Heart right ventricle (tissue), 16 donors: Measurements from ENCODE around the gene SV2C. TPM values are rescaled to one million over a fixed set of nuclear protein-coding genes. Genes with fewer than 3 reads are reported as not detected.

ENCODE experiments used
- ATAC-seq, 8 donors: fragments of 200-7000 bp; cut with Tn5 transposase; one replicate each; pipeline ENCODE4 v1.9.1; 2020; ENCODE audit warnings: mild to moderate bottlenecking in 8 of 8, moderate library complexity in 8 of 8, moderate number of reproducible peaks in 1 of 8
- DNase-seq, 2 donors: peaks; one replicate each; pipeline ENCODE4 v3.0.0-alpha.2; 2020
- H3K27ac ChIP-seq, 10 donors: fragments of 200-600 bp; sonication (generic) in 2 of 10; one replicate each; pipeline versions ENCODE4 v1.5.0 to v1.8.0; 2020 to 2022; ENCODE audit warnings: mild to moderate bottlenecking in 3 of 10
- H3K27me3 ChIP-seq, 7 donors: fragments of 200-600 bp; one replicate each; pipeline ENCODE4 v1.8.0; 2021 to 2022; ENCODE audit warnings: mild to moderate bottlenecking in 2 of 7
- H3K36me3 ChIP-seq, 9 donors: fragments of 200-600 bp; sonication (generic) in 1 of 9; one replicate each; pipeline versions ENCODE4 v1.5.0 to v1.8.0; 2020 to 2022; ENCODE audit warnings: mild to moderate bottlenecking in 2 of 9
- H3K4me1 ChIP-seq, 9 donors: fragments of 200-600 bp; sonication (generic) in 1 of 9; one replicate each; pipeline versions ENCODE4 v1.5.0 to v1.8.0; 2020 to 2022; ENCODE audit warnings: mild to moderate bottlenecking in 4 of 9
- H3K4me3 ChIP-seq, 10 donors: fragments of 200-600 bp; sonication (generic) in 2 of 10; one replicate each; pipeline versions ENCODE4 v1.5.0 to v1.8.0; 2020 to 2022; ENCODE audit warnings: mild to moderate bottlenecking in 7 of 10, moderate library complexity in 2 of 10
- H3K9me3 ChIP-seq, 11 donors: fragments of 200-600 bp in 10 of 11; sonication (generic) in 2 of 11; one replicate each; pipeline versions ENCODE4 v1.5.0 to v1.8.0; 2013 to 2022; ENCODE audit warnings: mild to moderate bottlenecking in 2 of 11, control low read depth in 1 of 11, moderate library complexity in 1 of 11
- CTCF ChIP-seq, 9 donors: fragments of 200-600 bp; sonication (generic) in 2 of 9; IDR thresholded peaks; one replicate each; pipeline versions ENCODE4 v1.5.0 to v1.8.0; 2021 to 2022; ENCODE audit warnings: antibody characterized with exemption in 9 of 9, mild to moderate bottlenecking in 5 of 9, moderate library complexity in 1 of 9
- WGBS, 2 donors: extraction: QIAGEN DNeasy Blood & Tissue Kit; methylation state at CpG; one replicate each; pipeline ENCODE4 v1.1.7; 2013; ENCODE audit warnings: inconsistent platforms in 1 of 2; 5-methylcytosine and 5-hydroxymethylcytosine counted together
- intact Hi-C, 10 donors: fragments of 100-400 bp; cut with DNase I; formaldehyde crosslinking; loops; one replicate each; pipeline versions ENCODE4 v1.11.1 to v1.14.2; 2022
- polyA plus RNA-seq, 2 donors: library from polyadenylated mRNA; stranded (reverse); fragments of 200-250 nt; gene quantifications; one replicate each; pipeline ENCODE4 v1.2.3, GENCODE V29; 2013
- total RNA-seq, 10 donors: library from RNA; stranded (reverse); fragmentation: NEBNext Ultra II Directional in 3 of 10; extraction: Animal tissue kit (Norgen Biotek cat#: 25700) in 3 of 10; gene quantifications; one replicate each; pipeline versions ENCODE4 v1.2.1 to v1.2.4, GENCODE V29; 2021 to 2023
- donor health status: Arrhythmogenic right ventricular cardiomyopathy.
- donor health status: ischemic (EF 13 %, LVEDD 7.1; RV severe dilation, severe dysfunction).
- donor health status: healthy with polysubstance abuse.
- donor health status: DM: no; HTN: yes; CAD: no.
- donor health status: DM: no; HTN: no; CAD: no.
- donor health status: ischemic (EF 25% LVEDD 6.9; RV normal size, moderate dysfunction).
- donor health status: ischemic (EF 25% LVEDD 5.7; RV mildly dilated, moderate dysfunction).
- donor health status: healthy.
- donor health status: DM: yes; HTN: yes; CAD: no.
- donor health status: Ischemic cardiomyopathy.
- donor health status: ischemic (EF 35%, LVEDD 5.7; RV mildly dilated, moderate dysfunction).
- donor health status: nonischemic (EF 11% LVEDD 7.7; RV severe dilation, severe dysfunction).
- donor health status: DM: yes; HTN: yes; CAD: no.
- donor health status: PGD.
- donor health status: ischemic (EF 29% LVEDD 5.4; RV normal size, mild dysfunction).
- donor health status: nonischemic (EF 23%, LVEDD 6.1; RV moderate dilation, normal function).

Gene SV2C
- total and polyA plus RNA-seq, 12 donors: 0.09 to 1.2 (median 0.24) TPM; not detected in 4

- no peaks in the 10 kb centered on the region for H3K36me3 ChIP-seq
- no peak for TF ChIP-seq CTCF (IDR thresholded peaks at IDR 0.05)
- intact Hi-C loops: loop anchor here in 6 of 10 donors (5.0 to 10.0 kb wide), 5 partner anchors 520 to 1023 kb away; partner anchors contain the start of gene ANKRD31 (in 3 of the 6)
- H3K9me3 ChIP-seq: no peaks in the 10 kb centered on the region
- ATAC-seq (peak in 2 of 8 donors; percentile 33 to 47), DNase-seq (no peak)
- 86 to 87% methylated on average over 6 of the region's 6 CpGs for WGBS, 2 donors
- H3K4me3 ChIP-seq: no peak overlapping the region
- H3K27me3 ChIP-seq: peaks cover 0 to 7% (median 0%) of the 10 kb centered on the region in 7 donors
- no peak overlapping the region for H3K27ac ChIP-seq
- H3K4me1 ChIP-seq: peaks cover 0 to 9% (median 4%) of the 10 kb centered on the region in 9 donors
Measured at GRCh38 chr5:76257225-76257833, 174.1 kb downstream of the SV2C start.

- no peak overlapping the region for H3K4me3 ChIP-seq
- intact Hi-C loops: loop anchor here in 6 of 10 donors (5.0 to 10.0 kb wide), 5 partner anchors 521 to 1023 kb away; partner anchors contain the start of gene ANKRD31 (in 3 of the 6)
- TF ChIP-seq CTCF (IDR thresholded peaks at IDR 0.05): no peak
- H3K9me3 ChIP-seq: no peaks in the 10 kb centered on the region
- H3K27ac ChIP-seq: no peak overlapping the region
- DNase-seq: no peak
- WGBS, 2 donors: 61 to 63% methylated on average over 3 of the region's 3 CpGs
- no peaks in the 10 kb centered on the region for H3K36me3 ChIP-seq
- H3K27me3 ChIP-seq: peaks cover 0 to 7% (median 0%) of the 10 kb centered on the region in 7 donors
- ATAC-seq: no peak
- H3K4me1 ChIP-seq: peaks cover 0 to 9% (median 4%) of the 10 kb centered on the region in 9 donors
Measured at GRCh38 chr5:76257897-76258296, 174.7 kb downstream of the SV2C start.

GRCh38 chr5:76264681-76265080, 181.5 kb downstream of the SV2C start:
- Histone ChIP-seq H3K4me1 (peaks cover 0 to 4% (median 0%) of the 10 kb centered on the region in 9 donors), H3K27me3 (peaks cover 0 to 14% (median 0%) of the 10 kb centered on the region in 7 donors), H3K36me3 (no peaks in the 10 kb centered on the region), H3K9me3 (peaks cover 0 to 4% (median 0%) of the 10 kb centered on the region in 11 donors), H3K27ac (no peak overlapping the region), H3K4me3 (no peak overlapping the region)
- no peak for TF ChIP-seq CTCF (IDR thresholded peaks at IDR 0.05)
- intact Hi-C loops: no loop called here
- ATAC-seq: no peak
- no peak for DNase-seq
- 80 to 90% methylated on average over 5 of the region's 5 CpGs for WGBS, 2 donors

GRCh38 chr5:76269259-76269931, 186.2 kb downstream of the SV2C start:
- Histone ChIP-seq H3K27ac (no peak overlapping the region), H3K4me3 (no peak overlapping the region), H3K27me3 (peaks cover 0 to 14% (median 0%) of the 10 kb centered on the region in 7 donors), H3K9me3 (no peaks in the 10 kb centered on the region), H3K36me3 (no peaks in the 10 kb centered on the region), H3K4me1 (peaks cover 0 to 31% (median 7%) of the 10 kb centered on the region in 9 donors)
- no peak for ATAC-seq
- no peak for DNase-seq
- no peak for TF ChIP-seq CTCF (IDR thresholded peaks at IDR 0.05)
- intact Hi-C loops: no loop called here
- 53 to 66% methylated on average over 10 of the region's 10 CpGs for WGBS, 2 donors
